Transverse colon (tissue), 4 donors: ENCODE measurements around the gene PRODH2.

Experiments used
- CTCF ChIP-seq, 5 experiments: fragments of 200-600 bp in 3 of 5; fragments of 450-650 bp in 2 of 5; sonication (generic) in 3 of 5; IDR thresholded peaks; 1 replicate in 2 of 5; 2 replicates in 3 of 5; pipeline ENCODE4 v1.5.1; 2016 to 2017; ENCODE audit warnings: antibody characterized with exemption in 5 of 5, inconsistent platforms in 3 of 5, mild to moderate bottlenecking in 2 of 5, moderate library complexity in 1 of 5
- POLR2AphosphoS5 ChIP-seq, 3 donors: sonication (generic); formaldehyde crosslinking; IDR thresholded peaks; one replicate each; pipeline ENCODE4 v1.6.1; 2016; ENCODE audit warnings: antibody characterized with exemption in 3 of 3

GRCh38 chr19:35790981-35791813 is 21.4 kb downstream of the PRODH2 start:
- TF ChIP-seq CTCF (IDR thresholded peaks at IDR 0.05) (no peak), POLR2AphosphoS5 (IDR thresholded peaks at IDR 0.05) (no peak)
